ENCODE results near the gene KNOP1. TPM values are rescaled to one million over a fixed set of nuclear protein-coding genes. Genes with fewer than 3 reads are reported as not detected.
A peak's percentile ranks its signal among the peaks of the same experiment; 100 is the strongest.

KNOP1 gene
- total and polyA plus RNA-seq, 2 of the 4 experiments (the other 2 are of a cell fraction), result 7.0 to 8.4 TPM

GRCh38 chr16:19691161-19691711, 26.8 kb downstream of the KNOP1 start:
- H3K4ac ChIP-seq (ENCODE audit: low read depth, low read length), result no peak overlapping the region
- no peak overlapping the region for H3K18ac ChIP-seq (ENCODE audit: low read depth, low read length)
- no peak overlapping the region for H4K8ac ChIP-seq (ENCODE audit: low read depth in 2 of 2, low read length in 2 of 2)
- H4K91ac ChIP-seq (ENCODE audit: insufficient read depth, low read depth, low read length), result no peak overlapping the region
- H4K20me1 ChIP-seq (ENCODE audit: insufficient read depth, low read length), result no peaks in the 10 kb centered on the region
- H2AK5ac ChIP-seq (ENCODE audit: low read depth, low read length), result no peak overlapping the region; the same call in 1 of the 2 replicates
- no peak overlapping the region for H2BK5ac ChIP-seq (ENCODE audit: low read depth, low read length, poor library complexity, severe bottlenecking)
- TF ChIP-seq CHD1 (IDR thresholded peaks at IDR 0.05; ENCODE audit: low read depth, low read length) (no peak), CTCF (conservative IDR thresholded peaks at IDR 0.05; ENCODE audit: low read depth, low read length) (no peak), NFE2L2 (IDR thresholded peaks at IDR 0.05; ENCODE audit: low read depth, low read length) (no peak)
- peak overlapping the region; percentile 57 for H2AK9ac ChIP-seq (replicated peaks; ENCODE audit: low read depth, low read length, poor library complexity)
- POLR2A ChIA-PET (ENCODE audit: unreplicated experiment), result no interaction called here
- no peak overlapping the region for H3K4me3 ChIP-seq (ENCODE audit: insufficient read depth, low read depth, low read length)
- BruUV-seq (replicated peaks), result no TSS peak
- WGBS, 2 experiments (ENCODE audit: extremely low coverage in 2 of 2, insufficient read length in 1 of 2), result 88% methylated on average over 9 of the region's 14 CpGs; no CpG with 5 or more reads in 1 of the 2 experiments
- H2AFZ ChIP-seq (replicated peaks; ENCODE audit: low read length, poor library complexity), result peak overlapping the region; percentile 24
- dilution Hi-C loops (cut with HindIII; ENCODE audit: low sequenced_read_pairs, unreplicated experiment) (no loop called here), intact Hi-C loops (cut with micrococcal nuclease) (no loop called here), in situ Hi-C loops (cut with MboI; ENCODE audit: low sequenced_read_pairs) (no loop called here)
- no peak overlapping the region for H3K27ac ChIP-seq (ENCODE audit: insufficient read depth, low read length)
- H3K56ac ChIP-seq (ENCODE audit: extremely low read depth, insufficient read depth, low read length), result no peak overlapping the region
- no peaks in the 10 kb centered on the region for H3K9me3 ChIP-seq (ENCODE audit: control insufficient read depth, insufficient read depth, low read length)
- no peak for ATAC-seq (ENCODE audit: low read depth)
- no peak overlapping the region for H3K23ac ChIP-seq (ENCODE audit: low read depth, low read length)
- CTCF ChIA-PET, result no interaction called here
- H2BK15ac ChIP-seq (ENCODE audit: low read depth, low read length), result no peak overlapping the region
- peaks cover 31% of the 10 kb centered on the region for H3K36me3 ChIP-seq (ENCODE audit: control insufficient read depth, insufficient read depth, low read length)
- no peak overlapping the region for H3K4me2 ChIP-seq (ENCODE audit: low read depth, low read length)
- no peak overlapping the region for H4K5ac ChIP-seq (ENCODE audit: low read depth, low read length)
- no peak overlapping the region for H3K14ac ChIP-seq (replicated peaks; ENCODE audit: low read depth, low read length)
- H2BK20ac ChIP-seq (ENCODE audit: low read depth, low read length), result no peak overlapping the region
- H3K27me3 ChIP-seq (ENCODE audit: control insufficient read depth, insufficient read depth, low read length), result no peaks in the 10 kb centered on the region
- peaks cover 0 to 11% of the 10 kb centered on the region in 2 experiments; a peak in 1 of 4 replicates for H3K79me1 ChIP-seq (ENCODE audit: low read depth in 1 of 2, low read length in 2 of 2)
- H3K4me1 ChIP-seq (ENCODE audit: control insufficient read depth, insufficient read depth, low read length), result peaks cover 3% of the 10 kb centered on the region
- H2BK120ac ChIP-seq (ENCODE audit: low read depth, low read length), result no peak overlapping the region
- H3K9me1 ChIP-seq (ENCODE audit: insufficient read depth, low read length), result peaks cover 10% of the 10 kb centered on the region; the same call in 1 of the 2 replicates
- peak; percentile 17 for DNase-seq
- no peak overlapping the region for H3K9ac ChIP-seq (ENCODE audit: low read depth, low read length)
